Measurements from ENCODE around the gene MIX23. TPM values are rescaled to one million over a fixed set of nuclear protein-coding genes. Genes with fewer than 3 reads are reported as not detected.

Gene MIX23
- polyA plus RNA-seq, 12 donors: 24.9 to 744 (median 38.7) TPM

Other genes starting within 250 kb of the MIX23 start
- gene CASR, start 199.6 kb downstream of the MIX23 start, polyA plus RNA-seq (ENCODE audit: insufficient read length in 12 of 12): under 1 TPM in 5 of 12 donors, not detected in 7; 0.01 to 0.29 (median 0.04) TPM
- 10 to 100 TPM in 1 of 12 donors, 1 to 10 TPM in 2, under 1 TPM in 6, not detected in 3; 0.34 to 21.2 (median 0.48) TPM for gene CSTA, start 58.0 kb downstream of the MIX23 start, polyA plus RNA-seq (ENCODE audit: insufficient read length in 12 of 12)
- gene FAM162A, start 951 bp upstream of the MIX23 start, polyA plus RNA-seq (ENCODE audit: insufficient read length in 12 of 12): 10 to 100 TPM in 11 of 12 donors, not detected in 1; 33.4 to 43.4 (median 37.8) TPM
- gene WDR5B, start 32.8 kb upstream of the MIX23 start, polyA plus RNA-seq (ENCODE audit: insufficient read length in 12 of 12): 1 to 10 TPM in 11 of 12 donors, not detected in 1; 4.8 to 8.0 (median 5.8) TPM
- gene KPNA1, start 131.7 kb upstream of the MIX23 start, polyA plus RNA-seq (ENCODE audit: insufficient read length in 12 of 12): 10 to 100 TPM in 11 of 12 donors, not detected in 1; 38.2 to 60.4 (median 48.2) TPM
- gene PARP9, start 181.1 kb upstream of the MIX23 start, polyA plus RNA-seq (ENCODE audit: insufficient read length in 12 of 12): 10 to 100 TPM in 10 of 12 donors, 1 to 10 TPM in 1, not detected in 1; 9.7 to 20.0 (median 16.1) TPM
- 10 to 100 TPM in 4 of 12 donors, 1 to 10 TPM in 7, not detected in 1; 7.3 to 12.0 (median 9.1) TPM for gene DTX3L, start 181.1 kb upstream of the MIX23 start, polyA plus RNA-seq (ENCODE audit: insufficient read length in 12 of 12)
- gene PARP15, start 194.4 kb upstream of the MIX23 start, polyA plus RNA-seq (ENCODE audit: insufficient read length in 12 of 12): 1 to 10 TPM in 10 of 12 donors, not detected in 2; 1.7 to 8.5 (median 2.9) TPM

Data from muscle of arm (tissue), 12 donors.